ENCODE results near the gene GCNT1.

DNA sequence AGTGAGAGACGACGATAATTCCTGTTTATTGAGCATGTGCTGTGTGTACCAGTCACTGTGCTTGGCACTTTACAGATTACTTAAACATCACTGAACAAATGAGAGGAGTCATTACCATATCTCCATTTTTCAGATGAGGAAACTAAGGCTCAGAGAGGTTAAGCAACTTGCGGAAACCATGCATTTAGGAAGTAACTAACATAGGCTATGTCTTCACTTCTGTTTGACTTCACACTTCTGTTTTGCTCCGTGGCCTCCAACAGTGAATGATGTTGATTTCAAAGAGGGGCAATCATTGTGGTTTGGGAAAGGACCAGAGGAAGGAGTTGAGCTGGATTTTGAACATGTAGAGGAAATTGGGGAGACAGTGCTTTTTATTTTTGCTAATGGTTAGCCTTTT lies 16.7 kb downstream of the GCNT1 start:
- TF ChIP-seq, protein P1, sequence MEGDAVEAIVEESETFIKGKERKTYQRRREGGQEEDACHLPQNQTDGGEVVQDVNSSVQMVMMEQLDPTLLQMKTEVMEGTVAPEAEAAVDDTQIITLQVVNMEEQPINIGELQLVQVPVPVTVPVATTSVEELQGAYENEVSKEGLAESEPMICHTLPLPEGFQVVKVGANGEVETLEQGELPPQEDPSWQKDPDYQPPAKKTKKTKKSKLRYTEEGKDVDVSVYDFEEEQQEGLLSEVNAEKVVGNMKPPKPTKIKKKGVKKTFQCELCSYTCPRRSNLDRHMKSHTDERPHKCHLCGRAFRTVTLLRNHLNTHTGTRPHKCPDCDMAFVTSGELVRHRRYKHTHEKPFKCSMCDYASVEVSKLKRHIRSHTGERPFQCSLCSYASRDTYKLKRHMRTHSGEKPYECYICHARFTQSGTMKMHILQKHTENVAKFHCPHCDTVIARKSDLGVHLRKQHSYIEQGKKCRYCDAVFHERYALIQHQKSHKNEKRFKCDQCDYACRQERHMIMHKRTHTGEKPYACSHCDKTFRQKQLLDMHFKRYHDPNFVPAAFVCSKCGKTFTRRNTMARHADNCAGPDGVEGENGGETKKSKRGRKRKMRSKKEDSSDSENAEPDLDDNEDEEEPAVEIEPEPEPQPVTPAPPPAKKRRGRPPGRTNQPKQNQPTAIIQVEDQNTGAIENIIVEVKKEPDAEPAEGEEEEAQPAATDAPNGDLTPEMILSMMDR (IDR thresholded peaks at IDR 0.05) = no peak
- TF ChIP-seq HEYL (CRISPR knock-in tag; IDR thresholded peaks at IDR 0.05) (no peak), POLR2A (IDR thresholded peaks at IDR 0.05; ENCODE audit: low read length) (no peak), MYC (IDR thresholded peaks at IDR 0.05; ENCODE audit: borderline replicate concordance, low read length) (no peak), RAD21 (conservative IDR thresholded peaks at IDR 0.05 in 1 of 2, IDR thresholded peaks at IDR 0.05 in 1 of 2) (no peak)
- TF ChIP-seq, protein P2, sequence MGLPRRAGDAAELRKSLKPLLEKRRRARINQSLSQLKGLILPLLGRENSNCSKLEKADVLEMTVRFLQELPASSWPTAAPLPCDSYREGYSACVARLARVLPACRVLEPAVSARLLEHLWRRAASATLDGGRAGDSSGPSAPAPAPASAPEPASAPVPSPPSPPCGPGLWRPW (IDR thresholded peaks at IDR 0.05) = no peak
